Stimulated activated CD4-positive, alpha-beta T cell treated with anti-CD3 and anti-CD28 coated beads, TNF-alpha, amount 100 ng/mL, for 1 hour (primary cell): ENCODE measurements around the gene MEGF11.

Experiments used
- DNase-seq, 3 donors: peaks; one replicate each; pipeline ENCODE4 v3.0.0-alpha.2; 2020; ENCODE audit warnings: low read depth in 3 of 3, low spot score in 1 of 3

The MEGF11 gene

GRCh38 chr15:66219339-66219738, 34.2 kb downstream of the MEGF11 start:
- no peak for DNase-seq

GRCh38 chr15:66216806-66217205, 36.7 kb downstream of the MEGF11 start:
- no peak for DNase-seq

- no peak for DNase-seq
Observed at GRCh38 chr15:66215811-66216210, 37.7 kb downstream of the MEGF11 start.

- no peak for DNase-seq
Observed at GRCh38 chr15:66214246-66214645, 39.3 kb downstream of the MEGF11 start.

- DNase-seq = no peak
Observed at GRCh38 chr15:66212563-66212921, 41.0 kb downstream of the MEGF11 start.

GRCh38 chr15:66211670-66212562, 41.6 kb downstream of the MEGF11 start:
- DNase-seq = no peak

- DNase-seq = no peak
Observed at GRCh38 chr15:66210684-66211083, 42.9 kb downstream of the MEGF11 start.

- no peak for DNase-seq
Observed at GRCh38 chr15:66198757-66199156, 54.8 kb downstream of the MEGF11 start.

GRCh38 chr15:66196602-66197001, 56.9 kb downstream of the MEGF11 start:
- DNase-seq = no peak

- no peak for DNase-seq
Observed at GRCh38 chr15:66195621-66196230, 57.8 kb downstream of the MEGF11 start.

GRCh38 chr15:66193066-66193465, 60.5 kb downstream of the MEGF11 start:
- no peak for DNase-seq

- no peak for DNase-seq
Observed at GRCh38 chr15:66190746-66191145, 62.8 kb downstream of the MEGF11 start.

GRCh38 chr15:66189291-66189690, 64.3 kb downstream of the MEGF11 start:
- no peak for DNase-seq

- DNase-seq = no peak
Observed at GRCh38 chr15:66188464-66188863, 65.1 kb downstream of the MEGF11 start.

- no peak for DNase-seq
Observed at GRCh38 chr15:66187271-66187670, 66.3 kb downstream of the MEGF11 start.

GRCh38 chr15:66186049-66186825, 67.3 kb downstream of the MEGF11 start:
- DNase-seq = no peak

GRCh38 chr15:66184936-66185790, 68.4 kb downstream of the MEGF11 start:
- DNase-seq = no peak

- DNase-seq = no peak
Observed at GRCh38 chr15:66184492-66184891, 69.1 kb downstream of the MEGF11 start.

- DNase-seq = no peak
Observed at GRCh38 chr15:66180531-66181097, 72.9 kb downstream of the MEGF11 start.

GRCh38 chr15:66178531-66178910, 75.0 kb downstream of the MEGF11 start:
- no peak for DNase-seq
